MM.1S (cell line): Measurements from ENCODE around the gene ATP5ME.

Source experiments
- CTCF ChIP-seq: fragments of 300-600 bp; sonication (generic); IDR thresholded peaks from 2 replicates; pipeline ENCODE4 v1.5.1; 2016; ENCODE audit warnings: antibody characterized with exemption, low read length, mixed read lengths
- EZH2 ChIP-seq: fragments of 300-600 bp; sonication (generic); optimal IDR thresholded peaks from 2 replicates; pipeline ENCODE3; 2017; ENCODE audit warnings: low read depth, mild to moderate bottlenecking, antibody characterized with exemption, low read length, mixed read lengths
- EZH2phosphoT487 ChIP-seq: fragments of 300-600 bp; sonication (generic); IDR thresholded peaks from 2 replicates; pipeline ENCODE4 v1.6.1; 2018; ENCODE audit warnings: antibody characterized with exemption, low read length

GRCh38 chr4:628821-629635, 45.0 kb downstream of the ATP5ME start:
- TF ChIP-seq CTCF (no peak), EZH2 (no peak), EZH2phosphoT487 (no peak)
